Measurements from ENCODE around the gene RUSC2. TPM values are rescaled to one million over a fixed set of nuclear protein-coding genes. Genes with fewer than 3 reads are reported as not detected.

RUSC2 gene
- total RNA-seq, 4 donors from 2014 or later: 5.1 to 16.0 (median 8.6) TPM

- TF ChIP-seq CTCF (IDR thresholded peaks at IDR 0.05) (no peak), POLR2A (IDR thresholded peaks at IDR 0.05) (no peak)
- Histone ChIP-seq H3K4me1 (peaks cover 16 to 66% (median 50%) of the 10 kb centered on the region in 3 donors), H3K27ac (peak overlapping the region; percentile 53 to 83 (median 80)), H3K27me3 (no peaks in the 10 kb centered on the region), H3K9me3 (no peaks in the 10 kb centered on the region), H3K36me3 (no peaks in the 10 kb centered on the region), H3K4me3 (no peak overlapping the region)
- DNase-seq: no peak
- WGBS, 2 donors: 80 to 88% methylated on average over 3 of the region's 3 CpGs
- intact Hi-C loops (cut with DNase I): no loop called here
These were observed 27.8 kb downstream of the RUSC2 start for GRCh38 chr9:35517552-35518224.

- Histone ChIP-seq H3K27me3 (no peaks in the 10 kb centered on the region), H3K4me1 (peaks cover 16 to 69% (median 50%) of the 10 kb centered on the region in 3 donors), H3K4me3 (no peak overlapping the region), H3K9me3 (no peaks in the 10 kb centered on the region), H3K27ac (peak overlapping the region; percentile 53 to 83 (median 80)), H3K36me3 (no peaks in the 10 kb centered on the region)
- 26 to 37% methylated on average over 4 of the region's 4 CpGs for WGBS, 2 donors
- no peak for DNase-seq
- intact Hi-C loops (cut with DNase I): no loop called here
- TF ChIP-seq CTCF (IDR thresholded peaks at IDR 0.05): no peak
These were observed 28.4 kb downstream of the RUSC2 start for GRCh38 chr9:35518225-35518821.

- WGBS, 2 donors: 37 to 46% methylated on average over 3 to 4 of the region's 5 CpGs
- no peak for TF ChIP-seq CTCF (IDR thresholded peaks at IDR 0.05)
- TF ChIP-seq POLR2A (IDR thresholded peaks at IDR 0.05): no peak
- no peak for DNase-seq
- Histone ChIP-seq H3K27ac (peak overlapping the region; percentile 53 to 83 (median 80)), H3K36me3 (no peaks in the 10 kb centered on the region), H3K27me3 (no peaks in the 10 kb centered on the region), H3K4me3 (no peak overlapping the region), H3K4me1 (peaks cover 16 to 69% (median 50%) of the 10 kb centered on the region in 3 donors), H3K9me3 (no peaks in the 10 kb centered on the region)
- intact Hi-C loops (cut with DNase I): no loop called here
These were observed 29.2 kb downstream of the RUSC2 start for GRCh38 chr9:35518981-35519679.

- TF ChIP-seq CTCF (IDR thresholded peaks at IDR 0.05) (no peak), POLR2A (IDR thresholded peaks at IDR 0.05) (no peak)
- 80% methylated on average over 1 of the region's 1 CpG; no CpG with 5 or more reads in 1 of the 2 donors for WGBS, 2 donors
These were observed 29.9 kb downstream of the RUSC2 start for GRCh38 chr9:35519692-35520363.

More at GRCh38 chr9:35519692-35520363, 29.9 kb downstream of the RUSC2 start:
- Histone ChIP-seq H3K9me3 (no peaks in the 10 kb centered on the region), H3K4me3 (peak overlapping the region in 2 of 4 donors; percentile 0 to 2), H3K27ac (peak overlapping the region; percentile 53 to 83 (median 80)), H3K4me1 (peaks cover 16 to 69% (median 50%) of the 10 kb centered on the region in 3 donors), H3K27me3 (no peaks in the 10 kb centered on the region), H3K36me3 (no peaks in the 10 kb centered on the region)
- no peak for DNase-seq
- intact Hi-C loops (cut with DNase I): no loop called here

All from esophagus squamous epithelium (tissue), 5 donors.